GM04504 (cell line): ENCODE results near the gene KRTAP5-7.
"Not testable (repeated sequence)": the region's sequence is repeated elsewhere in the genome, so short reads cannot be mapped to it uniquely, and the experiment has no call there.

ENCODE experiments used
- DNase-seq: peaks from one replicate; pipeline ENCODE4 v3.0.0-alpha.2; 2012; ENCODE audit warnings: low read depth

The KRTAP5-7 gene

GRCh38 chr11:71558996-71559395 lies 31.9 kb downstream of the KRTAP5-7 start:
- DNase-seq, result no peak

DNA sequence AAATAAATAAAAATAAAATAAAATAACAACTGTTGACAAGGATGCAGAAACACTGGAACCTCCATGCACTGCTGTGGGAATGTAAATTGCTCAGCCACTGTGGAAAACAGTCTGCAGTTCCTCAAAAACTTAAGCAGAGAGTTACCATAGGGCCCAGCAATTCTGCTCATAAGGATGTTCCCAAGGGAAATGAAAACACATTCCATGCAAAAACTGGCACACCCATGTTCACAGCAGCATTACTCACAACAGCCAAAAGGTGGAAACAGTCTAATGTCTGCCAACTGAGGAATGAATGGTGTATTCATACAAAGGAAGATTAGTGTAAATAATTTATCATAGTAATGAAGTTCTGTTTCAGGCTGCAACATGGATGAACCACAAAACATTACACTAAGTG lies 35.1 kb downstream of the KRTAP5-7 start:
- DNase-seq, result no peak

GRCh38 chr11:71563406-71563805 lies 36.3 kb downstream of the KRTAP5-7 start:
- DNase-seq, result peak; percentile 24

DNA sequence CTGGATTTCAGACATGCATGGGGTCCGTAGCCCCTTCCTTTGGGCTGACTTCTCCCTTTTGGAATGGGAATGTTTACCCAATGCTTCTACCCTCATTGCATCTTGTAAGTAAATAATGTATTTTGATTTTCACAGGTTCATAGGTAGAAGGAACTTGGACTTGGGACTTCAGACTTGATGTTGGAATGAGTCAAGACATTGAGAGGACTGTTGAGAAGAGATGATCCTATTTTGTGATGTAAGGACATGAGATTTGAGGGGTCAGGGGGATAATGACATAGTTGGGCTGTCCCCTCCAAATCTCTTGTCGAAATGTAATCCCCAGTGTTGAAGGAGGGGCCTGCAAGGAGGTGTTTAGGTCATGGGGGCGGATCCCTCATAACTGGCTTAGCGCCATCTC lies 37.4 kb downstream of the KRTAP5-7 start:
- DNase-seq, result no peak

- DNase-seq, result no peak
These were observed 38.2 kb downstream of the KRTAP5-7 start, which contains the start of gene KRTAP5-10 for GRCh38 chr11:71565263-71565662. KRTAP5-10 (plus strand) TSS chr11:71565563; CDS start chr11:71565588, 25 bp downstream.

DNA sequence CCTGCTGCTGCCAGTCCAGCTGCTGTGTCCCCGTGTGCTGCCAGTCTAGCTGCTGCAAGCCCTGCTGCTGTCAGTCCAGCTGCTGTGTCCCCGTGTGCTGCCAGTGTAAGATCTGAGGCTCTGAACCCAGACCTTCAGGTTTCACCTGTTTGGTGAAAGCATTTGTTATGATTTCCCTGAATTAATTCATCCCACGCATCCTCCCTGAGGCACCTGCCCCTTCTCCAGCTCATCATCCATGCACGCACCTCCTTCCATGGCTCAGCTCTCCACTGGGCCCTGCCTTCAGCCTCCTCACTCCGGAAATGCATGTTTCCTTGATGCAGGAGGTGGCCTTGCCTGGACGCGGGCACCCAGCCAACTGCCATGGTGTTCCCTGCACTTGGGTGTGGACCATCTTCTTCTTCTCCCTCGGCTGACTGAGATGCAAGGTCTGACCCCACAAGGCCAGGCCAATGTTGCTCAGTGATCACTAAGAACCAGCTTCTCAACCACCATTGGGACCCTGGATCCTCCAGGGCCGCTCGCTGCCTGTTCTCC lies 39.1 kb downstream of the KRTAP5-7 start:
- no peak for DNase-seq

DNA sequence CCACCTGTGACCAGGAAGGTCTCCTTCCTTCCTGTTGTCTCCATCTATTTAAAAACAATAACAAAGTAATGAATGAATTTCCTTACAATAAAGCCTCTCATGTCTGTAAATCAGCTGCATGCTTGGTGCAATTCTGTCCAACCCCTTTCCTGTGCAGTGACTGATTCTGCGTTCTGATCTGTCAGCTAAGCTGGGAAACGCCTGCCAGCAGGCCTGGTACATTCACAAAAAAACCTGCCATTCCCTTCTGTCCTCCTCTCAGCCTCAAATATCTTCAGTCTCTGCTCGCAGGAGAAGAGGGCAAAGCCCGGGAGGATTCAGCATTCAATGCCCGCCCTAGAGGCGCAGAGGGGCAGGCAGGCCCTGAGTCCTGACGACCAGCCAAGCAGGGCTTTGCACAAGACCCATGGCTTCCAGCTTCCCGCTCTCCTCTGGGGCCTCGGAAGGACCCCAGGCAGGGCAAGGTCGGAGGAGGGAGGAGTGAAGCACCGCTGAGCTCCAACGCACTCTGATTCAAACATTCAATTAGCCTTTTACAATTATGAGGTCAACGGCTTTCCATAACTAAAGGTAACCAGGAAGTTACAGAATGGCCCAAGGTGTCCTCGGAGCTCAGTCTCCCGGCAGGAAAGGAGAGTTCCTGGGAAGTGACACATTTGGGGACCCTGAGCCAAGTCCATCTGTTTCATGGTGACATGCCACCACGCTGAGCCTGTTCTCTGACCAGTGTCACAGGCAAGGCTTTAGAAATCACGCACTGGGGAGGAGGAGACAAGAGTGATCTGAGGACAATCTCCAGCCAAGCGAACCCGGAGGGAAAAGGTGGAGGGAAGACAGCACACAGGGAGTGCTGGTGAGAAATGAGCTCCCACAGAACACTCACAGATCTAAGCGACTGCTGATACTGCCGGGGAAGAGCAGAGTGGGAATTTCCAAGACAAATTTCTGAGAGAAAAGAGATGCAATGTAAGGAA lies 39.8 kb downstream of the KRTAP5-7 start:
- not testable (repeated sequence) for DNase-seq

DNA sequence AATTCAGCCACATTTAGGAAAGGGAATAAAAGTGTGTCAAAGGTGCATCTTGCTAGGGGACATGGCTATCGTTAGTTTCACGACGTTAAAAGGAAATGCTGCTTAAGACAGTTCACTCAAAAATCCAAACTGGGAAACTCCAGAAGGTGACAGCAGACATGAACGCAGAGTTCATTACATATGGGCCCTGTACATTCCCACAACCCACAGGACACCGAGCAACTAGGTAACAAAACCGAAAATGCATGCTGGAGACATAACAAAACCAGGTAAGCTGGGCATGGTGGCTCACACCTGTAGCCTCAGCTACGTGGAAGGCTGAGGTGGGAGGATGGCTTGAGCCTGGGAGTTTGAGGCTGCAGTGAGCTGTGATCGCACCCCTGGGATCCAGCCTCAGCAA lies 40.6 kb downstream of the KRTAP5-7 start:
- not testable (repeated sequence) for DNase-seq

GRCh38 chr11:71568704-71569349 lies 41.8 kb downstream of the KRTAP5-7 start:
- DNase-seq, result no peak

DNA sequence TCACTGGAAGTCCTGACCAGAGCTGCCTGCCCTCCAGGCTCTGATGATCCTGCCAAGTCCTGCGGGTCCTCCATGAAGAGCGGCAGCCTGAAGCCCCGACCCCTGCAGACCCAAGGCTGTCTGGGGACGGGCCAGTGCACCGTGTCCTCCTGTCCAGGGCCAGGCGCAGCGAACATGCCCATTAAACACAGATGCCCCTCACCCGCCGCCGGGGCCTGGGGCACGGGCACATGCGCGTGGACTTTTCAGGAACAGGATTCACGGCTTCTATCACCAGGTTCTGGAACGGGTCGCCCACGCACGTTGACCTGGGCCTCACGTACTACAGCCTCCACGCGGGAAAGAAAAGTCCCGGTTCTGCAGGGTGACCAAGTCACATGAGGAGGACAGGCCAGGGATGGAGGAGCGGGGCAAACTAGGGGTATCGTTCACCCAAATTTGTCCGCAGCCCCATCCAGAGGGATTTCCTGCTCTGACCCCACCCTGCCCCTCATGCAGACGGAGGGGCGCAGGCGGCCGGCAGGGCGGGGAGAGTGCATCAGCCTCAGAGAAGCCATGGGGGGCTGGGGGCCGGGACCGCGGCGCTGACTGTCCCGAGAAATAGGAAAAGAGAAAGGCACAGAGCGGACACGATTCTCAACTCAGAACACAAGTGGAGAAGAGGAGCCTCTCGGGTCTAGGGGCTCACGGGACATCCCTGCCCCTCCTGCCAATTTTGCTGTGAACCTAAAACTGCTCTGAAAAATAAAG lies 44.2 kb downstream of the KRTAP5-7 start:
- not testable (repeated sequence) for DNase-seq

DNA sequence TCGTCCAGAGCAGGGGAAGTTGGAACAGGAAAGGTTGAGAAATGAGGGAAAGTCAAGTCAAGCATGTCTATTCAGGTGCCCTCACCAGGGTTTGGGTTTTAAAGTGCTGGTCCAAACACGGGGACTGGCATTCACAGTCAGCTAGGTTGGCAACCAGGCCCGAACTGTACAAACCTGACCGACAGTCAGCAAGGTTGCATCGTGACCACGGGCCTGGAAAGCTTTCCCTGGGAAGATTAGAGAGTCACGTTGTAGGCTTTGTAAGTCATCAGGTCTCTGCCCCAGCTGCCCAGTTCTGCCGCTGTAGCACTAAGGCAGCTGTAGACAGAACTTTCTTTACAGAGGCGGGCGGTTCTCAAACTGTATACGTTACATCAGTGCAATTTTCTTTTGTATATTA lies 45.7 kb downstream of the KRTAP5-7 start:
- no peak for DNase-seq

DNA sequence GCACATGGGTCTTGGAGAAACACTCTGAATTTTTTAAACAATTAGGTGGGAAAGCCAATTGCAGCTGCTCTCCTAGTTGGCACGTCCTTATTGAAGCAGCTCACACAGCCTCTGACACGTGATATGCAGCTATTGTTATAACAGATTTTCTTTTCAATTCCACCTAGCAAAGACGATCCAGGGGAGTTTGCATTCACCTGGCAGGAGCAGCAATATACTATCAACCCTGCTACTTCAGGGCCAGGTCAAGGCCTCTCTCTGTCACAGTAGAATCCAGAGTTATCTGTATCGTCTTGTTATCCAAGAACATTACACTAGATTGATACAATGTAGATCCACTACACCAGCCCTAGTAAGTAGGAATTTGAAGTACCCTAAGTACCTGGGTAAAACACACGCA lies 47.4 kb downstream of the KRTAP5-7 start:
- DNase-seq, result no peak

DNA sequence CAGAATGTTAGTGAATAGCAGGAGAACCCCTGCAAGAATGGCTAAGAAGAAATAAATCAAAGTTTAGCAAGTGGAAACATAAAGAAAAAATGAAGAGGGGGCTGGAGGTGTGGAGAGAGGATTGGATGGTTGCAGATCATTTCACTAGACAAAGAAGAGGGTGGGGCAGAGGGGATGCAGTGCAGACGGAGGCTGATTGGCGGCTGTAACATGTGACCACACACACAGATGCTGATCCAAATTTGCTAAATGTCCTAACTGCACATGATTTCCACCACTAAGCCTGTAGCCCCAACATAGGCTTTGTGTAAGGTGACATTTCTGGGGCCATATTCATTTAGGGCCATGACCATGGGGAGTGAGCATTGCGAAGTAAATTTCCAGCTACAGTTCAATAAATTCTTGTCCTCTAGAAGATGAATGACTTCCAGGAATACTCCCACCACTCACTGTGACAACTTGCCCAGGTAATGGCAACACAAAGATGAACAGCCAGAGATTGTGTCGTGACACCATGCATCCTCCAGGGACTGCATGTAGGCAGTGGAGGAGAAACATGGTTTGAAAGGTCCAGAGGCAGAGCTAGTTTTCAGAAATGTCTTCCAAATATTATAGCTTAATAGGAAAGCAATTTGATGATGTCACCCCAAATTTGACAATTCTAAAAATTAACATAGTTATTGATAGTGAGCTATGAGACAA lies 48.8 kb downstream of the KRTAP5-7 start:
- no peak for DNase-seq

DNA sequence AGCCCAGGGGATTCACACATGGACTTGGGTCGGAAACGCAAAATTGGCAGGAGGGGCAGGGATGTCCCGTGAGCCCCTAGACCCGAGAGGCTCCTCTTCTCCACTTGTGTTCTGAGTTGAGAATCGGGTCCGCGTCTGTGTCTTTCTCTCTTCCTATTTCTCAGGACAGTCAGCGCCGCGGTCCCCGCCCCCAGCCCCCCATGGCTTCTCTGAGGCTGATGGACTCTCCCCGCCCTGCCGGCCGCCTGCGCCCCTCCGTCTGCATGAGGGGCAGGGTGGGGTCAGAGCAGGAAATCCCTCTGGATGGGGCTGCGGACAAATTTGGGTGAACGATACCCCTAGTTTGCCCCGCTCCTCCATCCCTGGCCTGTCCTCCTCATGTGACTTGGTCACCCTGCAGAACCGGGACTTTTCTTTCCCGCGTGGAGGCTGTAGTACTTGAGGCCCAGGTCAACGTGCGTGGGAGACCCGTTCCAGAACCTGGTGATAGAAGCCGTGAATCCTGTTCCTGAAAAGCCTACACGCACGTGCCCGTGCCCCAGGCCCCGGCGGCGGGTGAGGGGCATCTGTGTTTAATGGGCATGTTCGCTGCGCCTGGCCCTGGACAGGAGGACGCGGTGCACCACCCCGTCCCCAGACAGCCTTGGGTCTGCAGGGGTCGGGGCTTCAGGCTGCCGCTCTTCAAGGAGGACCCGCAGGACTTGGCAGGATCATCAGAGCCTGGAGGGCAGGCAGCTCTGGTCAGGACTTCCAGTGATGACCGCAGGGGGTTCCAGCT lies 49.8 kb downstream of the KRTAP5-7 start:
- DNase-seq, result not testable (repeated sequence)

GRCh38 chr11:71577469-71578004 lies 50.5 kb downstream of the KRTAP5-7 start:
- DNase-seq, result no peak
